ENCODE results near the gene ZNF324B. TPM values are rescaled to one million over a fixed set of nuclear protein-coding genes. Genes with fewer than 3 reads are reported as not detected.
"Not testable (repeated sequence)": the region's sequence is repeated elsewhere in the genome, so short reads cannot be mapped to it uniquely, and the experiment has no call there.

Gene ZNF324B
- total RNA-seq, 1 experiment from 2014 or later = 7.2 TPM

DNA sequence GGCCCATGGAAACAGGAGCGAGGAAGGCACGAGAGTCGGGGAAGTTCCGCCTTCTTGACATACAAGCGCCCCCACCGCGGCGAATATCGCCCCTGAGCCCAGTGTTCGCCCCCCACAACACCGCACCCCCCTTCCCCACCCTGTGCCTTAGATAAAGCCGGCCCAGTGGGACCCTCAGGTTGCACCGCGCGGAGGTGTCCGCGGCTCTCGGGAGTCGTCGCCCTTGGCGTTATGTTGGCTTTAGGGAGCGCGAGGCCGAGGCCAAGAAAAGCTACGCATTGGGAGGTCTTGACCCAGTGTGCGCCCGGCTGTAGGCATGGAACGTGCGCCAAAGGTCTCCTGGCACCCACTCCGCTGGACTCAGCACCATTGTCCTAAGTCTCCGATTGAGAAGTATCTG, 10.9 kb upstream of the ZNF324B start:
- no peak for DNase-seq (ENCODE audit: unreplicated experiment)
- TF ChIP-seq CTCF (IDR thresholded peaks at IDR 0.05; ENCODE audit: unreplicated experiment) = no peak
- no peak overlapping the region for H3K27ac Mint-ChIP-seq (ENCODE audit: low read depth, unreplicated experiment)
- CTCF ChIA-PET = no interaction called here
- no peaks in the 10 kb centered on the region for H3K4me1 Mint-ChIP-seq (ENCODE audit: insufficient read depth, unreplicated experiment)
- no peaks in the 10 kb centered on the region for H3K36me3 Mint-ChIP-seq (ENCODE audit: insufficient read depth, unreplicated experiment)
- H3K27me3 Mint-ChIP-seq (ENCODE audit: insufficient read depth, unreplicated experiment) = no peaks in the 10 kb centered on the region
- H3K4me3 Mint-ChIP-seq (ENCODE audit: unreplicated experiment) = no peak overlapping the region
- no TSS peak for BruUV-seq (replicated peaks)
- POLR2A ChIA-PET = no interaction called here
- intact Hi-C loops (cut with micrococcal nuclease) = no loop called here
- peaks cover 17% of the 10 kb centered on the region for H3K9me3 Mint-ChIP-seq (ENCODE audit: unreplicated experiment)

DNA sequence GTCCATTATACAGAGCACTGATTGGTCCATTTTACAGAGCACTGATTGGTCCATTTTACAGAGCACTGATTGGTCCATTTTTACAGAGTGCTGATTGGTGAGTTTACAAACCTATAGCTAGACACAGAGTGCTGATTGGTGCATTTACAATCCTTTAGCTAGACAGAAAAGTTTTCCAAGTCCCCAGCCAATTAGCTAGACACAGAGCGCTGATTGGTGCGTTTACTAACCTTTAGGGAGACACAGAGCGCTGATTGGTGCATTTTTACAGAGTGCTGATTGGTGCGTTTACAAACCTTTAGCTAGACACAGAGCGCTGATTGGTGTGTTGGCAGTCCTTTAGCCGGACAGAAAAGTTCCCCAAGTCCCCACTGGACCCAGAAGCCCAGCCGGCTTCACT, 8.4 kb upstream of the ZNF324B start:
- DNase-seq (ENCODE audit: unreplicated experiment); H3K36me3 Mint-ChIP-seq (ENCODE audit: insufficient read depth, unreplicated experiment); H3K4me1 Mint-ChIP-seq (ENCODE audit: insufficient read depth, unreplicated experiment); H3K27ac Mint-ChIP-seq (ENCODE audit: low read depth, unreplicated experiment); BruUV-seq (replicated peaks); intact Hi-C loops (cut with micrococcal nuclease); CTCF ChIA-PET; H3K4me3 Mint-ChIP-seq (ENCODE audit: unreplicated experiment); H3K27me3 Mint-ChIP-seq (ENCODE audit: insufficient read depth, unreplicated experiment): not testable (repeated sequence)
- POLR2A ChIA-PET = interaction anchor here (0.6 kb wide), 2 partner anchors 24 to 1203 kb away, joined by 3 read pairs; partner anchors contain the start of gene ZNF805
- H3K9me3 Mint-ChIP-seq (ENCODE audit: unreplicated experiment) = peaks cover 16% of the 10 kb centered on the region

DNA sequence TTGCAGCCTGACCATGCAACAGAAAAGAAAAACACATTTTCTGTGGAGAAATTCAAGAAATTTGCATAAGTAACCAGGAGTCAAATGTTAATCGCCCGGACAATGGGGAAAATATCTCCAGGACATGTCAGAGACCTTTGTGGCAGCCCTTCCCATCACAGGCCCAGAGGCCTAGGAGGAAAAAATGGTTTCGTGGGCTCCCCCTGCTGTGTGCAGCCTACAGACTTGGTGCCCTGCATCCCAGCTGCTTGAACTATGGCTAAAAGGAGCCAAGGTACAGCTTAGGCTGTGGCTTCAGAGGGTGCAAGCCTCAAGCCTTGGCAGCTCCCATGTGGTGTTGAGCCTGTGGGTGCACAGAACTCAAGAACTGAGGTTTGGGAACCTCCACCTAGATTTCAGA, 2.6 kb upstream of the ZNF324B start:
- intact Hi-C loops (cut with micrococcal nuclease); DNase-seq (ENCODE audit: unreplicated experiment); H3K4me3 Mint-ChIP-seq (ENCODE audit: unreplicated experiment); H3K9me3 Mint-ChIP-seq (ENCODE audit: unreplicated experiment); H3K36me3 Mint-ChIP-seq (ENCODE audit: insufficient read depth, unreplicated experiment); H3K27ac Mint-ChIP-seq (ENCODE audit: low read depth, unreplicated experiment); H3K27me3 Mint-ChIP-seq (ENCODE audit: insufficient read depth, unreplicated experiment); BruUV-seq (replicated peaks); CTCF ChIA-PET: not testable (repeated sequence)
- peaks cover 20% of the 10 kb centered on the region for H3K4me1 Mint-ChIP-seq (ENCODE audit: insufficient read depth, unreplicated experiment)
- POLR2A ChIA-PET = interaction anchor here (0.6 kb wide), 1 partner anchor 1058 kb away, joined by 3 read pairs; no protein-coding TSS in a partner anchor

GRCh38 chr19:58449980-58450379, 1.4 kb upstream of the ZNF324B start:
- CTCF ChIA-PET = interaction anchor here (1.0 to 1.1 kb wide), 2 partner anchors 11 to 17 kb away, joined by 3 to 5 read pairs; no protein-coding TSS in a partner anchor
- intact Hi-C loops (cut with micrococcal nuclease) = loop anchor here (5.0 kb wide), 1 partner anchor 43 kb away; the partner anchor contains the start of gene ZNF584

DNA sequence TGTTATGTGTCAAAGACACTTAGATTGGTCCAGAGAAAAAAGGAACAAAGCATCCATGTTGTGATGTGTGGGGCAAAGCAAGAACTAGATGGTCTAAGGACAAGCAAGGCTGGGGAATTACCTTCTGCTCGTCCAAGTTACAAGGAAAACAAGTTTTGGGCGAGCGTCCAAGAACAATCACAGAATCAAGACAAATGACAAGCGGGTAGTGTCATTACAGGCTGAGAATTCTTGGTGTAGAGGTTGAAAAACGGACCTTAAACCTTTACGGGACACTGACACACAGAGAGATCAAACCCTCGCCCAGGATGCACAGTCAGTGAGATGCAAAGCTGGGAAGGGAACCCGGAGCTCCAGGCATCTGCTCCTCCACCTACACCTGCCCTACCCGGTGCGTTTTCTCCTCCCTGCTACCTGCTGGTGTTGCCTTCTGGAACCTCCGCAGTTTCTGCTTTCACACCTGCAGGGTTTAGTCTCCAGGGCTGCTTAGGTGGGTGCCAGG, 515 bp upstream of the ZNF324B start:
- CTCF ChIA-PET = interaction anchor here (0.7 to 1.7 kb wide), 4 partner anchors 10 to 68 kb away, joined by 3 to 4 read pairs (median 3); no protein-coding TSS in a partner anchor
- no peaks in the 10 kb centered on the region for H3K27me3 Mint-ChIP-seq (ENCODE audit: insufficient read depth, unreplicated experiment)
- peak overlapping the region; percentile 93 for H3K4me3 Mint-ChIP-seq (ENCODE audit: unreplicated experiment)
- no peak for TF ChIP-seq CTCF (IDR thresholded peaks at IDR 0.05; ENCODE audit: unreplicated experiment)
- H3K4me1 Mint-ChIP-seq (ENCODE audit: insufficient read depth, unreplicated experiment) = peaks cover 20% of the 10 kb centered on the region
- DNase-seq (ENCODE audit: unreplicated experiment) = peak; percentile 44
- H3K9me3 Mint-ChIP-seq (ENCODE audit: unreplicated experiment) = peaks cover 8% of the 10 kb centered on the region
- peaks cover 7% of the 10 kb centered on the region for H3K36me3 Mint-ChIP-seq (ENCODE audit: insufficient read depth, unreplicated experiment)
- POLR2A ChIA-PET = interaction anchor here (0.5 to 3.0 kb wide), 19 partner anchors 10 to 93 kb away, joined by 3 to 24 read pairs (median 4); partner anchors contain the start of genes TRIM28, ZNF446, ZNF497 and ZNF584
- BruUV-seq (replicated peaks) = no TSS peak
- intact Hi-C loops (cut with micrococcal nuclease) = loop anchor here (5.0 kb wide), 1 partner anchor 44 kb away; the partner anchor contains the start of gene ZNF584
- no peak overlapping the region for H3K27ac Mint-ChIP-seq (ENCODE audit: low read depth, unreplicated experiment)

More at GRCh38 chr19:58449980-58450379, 1.4 kb upstream of the ZNF324B start:
- H3K4me1 Mint-ChIP-seq (ENCODE audit: insufficient read depth, unreplicated experiment) = peaks cover 20% of the 10 kb centered on the region
- H3K27ac Mint-ChIP-seq (ENCODE audit: low read depth, unreplicated experiment); H3K27me3 Mint-ChIP-seq (ENCODE audit: insufficient read depth, unreplicated experiment); H3K9me3 Mint-ChIP-seq (ENCODE audit: unreplicated experiment); H3K4me3 Mint-ChIP-seq (ENCODE audit: unreplicated experiment); H3K36me3 Mint-ChIP-seq (ENCODE audit: insufficient read depth, unreplicated experiment); DNase-seq (ENCODE audit: unreplicated experiment); BruUV-seq (replicated peaks): not testable (repeated sequence)
- POLR2A ChIA-PET = interaction anchor here (0.6 to 3.0 kb wide), 4 partner anchors 22 to 87 kb away, joined by 4 to 24 read pairs (median 8); partner anchors contain the start of genes ZNF446, ZNF497 and ZNF584
